D721Med (cell line): ENCODE measurements around the gene SEMA3E.

Experiments
- DNase-seq: peaks from one replicate; pipeline ENCODE4 v3.0.0; 2011; ENCODE audit warnings: low spot score; ENCODE audit not compliant: insufficient read length
- FAIRE-seq: peaks from 2 replicates; lab custom pipeline; 2011; peaks lifted over from hg19 to GRCh38; lab: Jason Lieb, UNC
- CTCF ChIP-seq: IDR thresholded peaks from 2 replicates; pipeline ENCODE4 v1.5.1; 2012; ENCODE audit warnings: mild to moderate bottlenecking, control low read depth; ENCODE audit not compliant: insufficient read depth; ENCODE audit errors: missing control alignments

The SEMA3E gene

GRCh38 chr7:83588602-83589240 lies 60.2 kb downstream of the SEMA3E start:
- no peak for TF ChIP-seq CTCF
- no peak for DNase-seq
- peak; percentile 58 for FAIRE-seq

DNA sequence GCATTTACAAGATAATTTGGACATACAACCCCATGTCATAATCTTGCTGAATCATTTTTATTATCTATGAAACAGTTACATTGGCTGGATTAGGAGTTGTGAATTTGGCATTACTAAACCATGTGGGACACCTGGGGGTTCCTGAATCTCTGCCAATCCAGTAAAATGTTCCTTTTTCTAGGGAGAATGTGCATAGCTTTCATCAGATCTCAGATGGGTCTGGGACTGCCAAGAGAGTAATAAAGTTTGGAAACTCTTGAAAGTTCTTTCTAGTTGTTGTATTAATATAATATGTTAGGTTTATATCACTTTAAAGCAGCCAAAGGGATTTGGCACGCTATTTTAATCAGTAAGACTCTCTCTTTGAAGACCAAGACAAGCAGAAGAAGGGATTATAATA lies 62.7 kb downstream of the SEMA3E start:
- no peak for TF ChIP-seq CTCF
- no peak for DNase-seq
- no peak for FAIRE-seq

GRCh38 chr7:83581667-83582435 lies 67.1 kb downstream of the SEMA3E start:
- no peak for TF ChIP-seq CTCF
- FAIRE-seq (no peak), DNase-seq (no peak)

- no peak for TF ChIP-seq CTCF
- DNase-seq (no peak), FAIRE-seq (no peak)
Measured at GRCh38 chr7:83579740-83580139, 69.2 kb downstream of the SEMA3E start.

DNA sequence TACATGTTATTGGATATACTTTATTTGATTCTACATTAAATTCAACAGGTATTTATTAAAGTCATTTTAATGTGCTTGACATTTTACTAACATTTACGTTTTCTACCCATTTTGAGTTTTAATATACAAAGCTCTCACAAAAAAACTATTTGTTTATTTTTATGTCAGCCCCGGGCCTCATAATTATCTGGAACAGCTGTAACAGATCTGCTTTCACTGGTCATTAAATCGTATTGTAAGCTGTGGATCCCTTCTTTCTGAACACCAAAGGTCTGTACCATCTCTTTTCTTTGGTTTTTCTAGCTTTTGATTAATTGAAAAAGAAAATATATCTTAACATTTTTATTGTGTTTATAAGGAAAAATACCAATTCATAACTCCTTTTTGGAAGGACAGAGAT lies 73.5 kb downstream of the SEMA3E start:
- DNase-seq, result no peak
- FAIRE-seq, result no peak
- no peak for TF ChIP-seq CTCF

GRCh38 chr7:83574616-83575015 lies 74.3 kb downstream of the SEMA3E start:
- DNase-seq, result no peak
- FAIRE-seq, result no peak
- TF ChIP-seq CTCF, result no peak

DNA sequence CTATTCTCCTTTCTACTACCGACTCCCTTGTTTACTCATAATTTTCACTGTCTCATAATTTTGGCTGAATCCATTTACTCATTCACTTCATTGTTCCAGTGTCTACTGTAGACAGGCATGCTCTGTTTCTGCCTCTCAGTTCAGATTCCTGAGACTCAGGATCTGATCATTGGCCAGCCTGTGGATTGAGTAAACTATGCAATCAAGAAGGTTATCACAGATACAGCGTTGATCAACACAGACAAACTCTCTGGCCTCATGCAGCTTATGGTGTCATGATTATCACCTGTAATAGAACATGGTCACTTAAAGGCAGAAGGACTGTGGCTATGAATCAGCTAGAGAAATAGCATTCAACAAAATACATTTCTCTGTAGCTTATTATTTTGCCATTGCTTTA lies 86.0 kb downstream of the SEMA3E start:
- no peak for FAIRE-seq
- DNase-seq, result no peak
- no peak for TF ChIP-seq CTCF
